ENCODE results near the gene SLC6A7. TPM values are rescaled to one million over a fixed set of nuclear protein-coding genes. Genes with fewer than 3 reads are reported as not detected.

SLC6A7 gene
- total RNA-seq, 4 donors from 2014 or later: not detected

- TF ChIP-seq CTCF (IDR thresholded peaks at IDR 0.05): no peak
- no peak for TF ChIP-seq POLR2A (IDR thresholded peaks at IDR 0.05)
- no peak for TF ChIP-seq EP300 (IDR thresholded peaks at IDR 0.05)
- Histone ChIP-seq H3K4me1 (peaks cover 0 to 99% (median 85%) of the 10 kb centered on the region in 4 donors), H3K9me3 (no peaks in the 10 kb centered on the region), H3K27ac (peak overlapping the region; percentile 60 to 99 (median 90)), H3K36me3 (no peaks in the 10 kb centered on the region), H3K4me3 (peak overlapping the region in 3 of 4 donors; percentile 2 to 24 (median 6)), H3K27me3 (no peaks in the 10 kb centered on the region)
- no peak for DNase-seq (ENCODE audit: low spot score in 2 of 2)
- WGBS, 2 donors: 29 to 41% methylated on average over 7 to 14 of the region's 14 CpGs
These were observed 42.8 kb upstream of the SLC6A7 start for GRCh38 chr5:150146862-150147601.

DNA sequence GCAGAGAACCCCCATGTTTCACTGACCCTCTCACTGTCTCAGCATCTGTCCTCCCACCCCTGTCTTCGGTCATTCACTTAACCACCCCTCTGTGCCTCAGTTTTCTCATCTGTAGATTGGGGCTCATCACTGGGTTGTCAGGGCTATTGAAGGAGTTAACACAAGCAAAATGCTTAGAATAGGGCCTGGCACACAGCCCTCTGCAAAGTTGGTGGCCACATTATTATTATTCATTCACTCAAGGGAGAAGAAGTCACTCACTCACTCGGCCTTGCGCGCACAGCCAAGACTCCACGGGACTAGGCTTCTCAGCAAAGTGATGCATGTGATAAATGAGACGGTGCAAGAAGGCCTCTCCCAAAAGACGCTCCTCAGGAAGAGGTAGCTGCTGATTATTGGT, 42.2 kb upstream of the SLC6A7 start:
- H3K27ac ChIP-seq: peak overlapping the region; percentile 60 to 99 (median 90)
- peaks cover 0 to 2% (median 0%) of the 10 kb centered on the region in 3 donors for H3K36me3 ChIP-seq
- 43% methylated on average over 7 of the region's 7 CpGs for WGBS, 2 donors
- H3K27me3 ChIP-seq: no peaks in the 10 kb centered on the region
- TF ChIP-seq EP300 (IDR thresholded peaks at IDR 0.05) (peak in 1 of 2 donors; percentile 63), CTCF (IDR thresholded peaks at IDR 0.05) (no peak)
- no peaks in the 10 kb centered on the region for H3K9me3 ChIP-seq
- no peak for DNase-seq (ENCODE audit: low spot score in 2 of 2)
- peak overlapping the region in 1 of 4 donors; percentile 24 for H3K4me3 ChIP-seq
- peaks cover 0 to 99% (median 82%) of the 10 kb centered on the region in 4 donors for H3K4me1 ChIP-seq

- no peaks in the 10 kb centered on the region for H3K27me3 ChIP-seq
- WGBS, 2 donors: 66 to 67% methylated on average over 9 to 11 of the region's 11 CpGs
- peaks cover 0 to 100% (median 82%) of the 10 kb centered on the region in 4 donors for H3K4me1 ChIP-seq
- no peaks in the 10 kb centered on the region for H3K9me3 ChIP-seq
- H3K4me3 ChIP-seq: peak overlapping the region in 1 of 4 donors; percentile 24
- peaks cover 0 to 8% (median 0%) of the 10 kb centered on the region in 3 donors for H3K36me3 ChIP-seq
- TF ChIP-seq EP300 (IDR thresholded peaks at IDR 0.05) (no peak), POLR2A (IDR thresholded peaks at IDR 0.05) (no peak), CTCF (IDR thresholded peaks at IDR 0.05) (no peak)
- H3K27ac ChIP-seq: peak overlapping the region; percentile 60 to 99 (median 90)
- DNase-seq (ENCODE audit: low spot score in 2 of 2): no peak
These were observed 41.5 kb upstream of the SLC6A7 start for GRCh38 chr5:150148117-150148927.

- Histone ChIP-seq H3K9me3 (no peaks in the 10 kb centered on the region), H3K36me3 (peaks cover 0 to 9% (median 0%) of the 10 kb centered on the region in 3 donors), H3K4me3 (peak overlapping the region in 1 of 4 donors; percentile 70), H3K4me1 (peaks cover 0 to 95% (median 78%) of the 10 kb centered on the region in 4 donors), H3K27ac (peak overlapping the region; percentile 84 to 99 (median 92)), H3K27me3 (no peaks in the 10 kb centered on the region)
- TF ChIP-seq EP300 (IDR thresholded peaks at IDR 0.05) (no peak), POLR2A (IDR thresholded peaks at IDR 0.05) (no peak), CTCF (IDR thresholded peaks at IDR 0.05) (no peak)
- DNase-seq (ENCODE audit: low spot score in 2 of 2): no peak
These were observed 40.2 kb upstream of the SLC6A7 start for GRCh38 chr5:150149618-150150017.

All from tibial nerve (tissue), 4 donors.